ENCODE results near the gene HYCC1.

- TF ChIP-seq, protein P1, sequence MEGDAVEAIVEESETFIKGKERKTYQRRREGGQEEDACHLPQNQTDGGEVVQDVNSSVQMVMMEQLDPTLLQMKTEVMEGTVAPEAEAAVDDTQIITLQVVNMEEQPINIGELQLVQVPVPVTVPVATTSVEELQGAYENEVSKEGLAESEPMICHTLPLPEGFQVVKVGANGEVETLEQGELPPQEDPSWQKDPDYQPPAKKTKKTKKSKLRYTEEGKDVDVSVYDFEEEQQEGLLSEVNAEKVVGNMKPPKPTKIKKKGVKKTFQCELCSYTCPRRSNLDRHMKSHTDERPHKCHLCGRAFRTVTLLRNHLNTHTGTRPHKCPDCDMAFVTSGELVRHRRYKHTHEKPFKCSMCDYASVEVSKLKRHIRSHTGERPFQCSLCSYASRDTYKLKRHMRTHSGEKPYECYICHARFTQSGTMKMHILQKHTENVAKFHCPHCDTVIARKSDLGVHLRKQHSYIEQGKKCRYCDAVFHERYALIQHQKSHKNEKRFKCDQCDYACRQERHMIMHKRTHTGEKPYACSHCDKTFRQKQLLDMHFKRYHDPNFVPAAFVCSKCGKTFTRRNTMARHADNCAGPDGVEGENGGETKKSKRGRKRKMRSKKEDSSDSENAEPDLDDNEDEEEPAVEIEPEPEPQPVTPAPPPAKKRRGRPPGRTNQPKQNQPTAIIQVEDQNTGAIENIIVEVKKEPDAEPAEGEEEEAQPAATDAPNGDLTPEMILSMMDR (conservative IDR thresholded peaks at IDR 0.05; ENCODE audit: low read depth in 2 of 2) = no peak
- TF ChIP-seq EZH2 (IDR thresholded peaks at IDR 0.05; ENCODE audit: low read depth, unreplicated experiment) (no peak), EZH2phosphoT487 (IDR thresholded peaks at IDR 0.05; ENCODE audit: unreplicated experiment) (no peak), POLR2AphosphoS5 (IDR thresholded peaks at IDR 0.05; ENCODE audit: low read depth) (no peak), REST (IDR thresholded peaks at IDR 0.05; ENCODE audit: unreplicated experiment) (no peak)
- TF ChIP-seq, protein P2, sequence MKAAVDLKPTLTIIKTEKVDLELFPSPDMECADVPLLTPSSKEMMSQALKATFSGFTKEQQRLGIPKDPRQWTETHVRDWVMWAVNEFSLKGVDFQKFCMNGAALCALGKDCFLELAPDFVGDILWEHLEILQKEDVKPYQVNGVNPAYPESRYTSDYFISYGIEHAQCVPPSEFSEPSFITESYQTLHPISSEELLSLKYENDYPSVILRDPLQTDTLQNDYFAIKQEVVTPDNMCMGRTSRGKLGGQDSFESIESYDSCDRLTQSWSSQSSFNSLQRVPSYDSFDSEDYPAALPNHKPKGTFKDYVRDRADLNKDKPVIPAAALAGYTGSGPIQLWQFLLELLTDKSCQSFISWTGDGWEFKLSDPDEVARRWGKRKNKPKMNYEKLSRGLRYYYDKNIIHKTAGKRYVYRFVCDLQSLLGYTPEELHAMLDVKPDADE (IDR thresholded peaks at IDR 0.05) = no peak
Measured at GRCh38 chr7:22969010-22969431, 44.9 kb downstream of the HYCC1 start.

Data from GM23338 (cell line).